IPS-11a (cell line): Measurements from ENCODE around the gene DSC3.

ENCODE experiments used
- H3K4me3 ChIP-seq: one replicate; pipeline ENCODE4 v1.5.1; 2013; ENCODE audit warnings: low read depth, low read length, control low read depth

DSC3 gene

GRCh38 chr18:30971338-30971956 is 71.1 kb downstream of the DSC3 start:
- H3K4me3 ChIP-seq = no peak overlapping the region

GRCh38 chr18:30970196-30970816 is 72.2 kb downstream of the DSC3 start:
- no peak overlapping the region for H3K4me3 ChIP-seq

GRCh38 chr18:30969670-30970170 is 72.8 kb downstream of the DSC3 start:
- H3K4me3 ChIP-seq = no peak overlapping the region

GRCh38 chr18:30967701-30968100 is 74.8 kb downstream of the DSC3 start:
- no peak overlapping the region for H3K4me3 ChIP-seq

- H3K4me3 ChIP-seq = no peak overlapping the region
These were observed 77.3 kb downstream of the DSC3 start for GRCh38 chr18:30965237-30965636.

GRCh38 chr18:30960661-30961060 is 81.9 kb downstream of the DSC3 start:
- no peak overlapping the region for H3K4me3 ChIP-seq

GRCh38 chr18:30957066-30957465 is 85.5 kb downstream of the DSC3 start:
- H3K4me3 ChIP-seq = no peak overlapping the region

GRCh38 chr18:30954262-30954661 is 88.3 kb downstream of the DSC3 start:
- H3K4me3 ChIP-seq = no peak overlapping the region

- no peak overlapping the region for H3K4me3 ChIP-seq
These were observed 96.8 kb downstream of the DSC3 start for GRCh38 chr18:30945761-30946160.

- H3K4me3 ChIP-seq = no peak overlapping the region
These were observed 97.6 kb downstream of the DSC3 start for GRCh38 chr18:30944773-30945417.

- H3K4me3 ChIP-seq = no peak overlapping the region
These were observed 101.5 kb downstream of the DSC3 start for GRCh38 chr18:30940952-30941539.
